ENCODE data around the gene MC3R.
A peak's percentile ranks its signal among the peaks of the same experiment; 100 is the strongest.

The MC3R gene

GRCh38 chr20:56249244-56249955 is 868 bp downstream of the MC3R start:
- DNase-seq (ENCODE audit: low read depth): no peak
- no peak overlapping the region for H3K4me3 ChIP-seq (ENCODE audit: low read length)
- peak; percentile 33 for TF ChIP-seq CTCF (conservative IDR thresholded peaks at IDR 0.05; ENCODE audit: low read length)

DNA sequence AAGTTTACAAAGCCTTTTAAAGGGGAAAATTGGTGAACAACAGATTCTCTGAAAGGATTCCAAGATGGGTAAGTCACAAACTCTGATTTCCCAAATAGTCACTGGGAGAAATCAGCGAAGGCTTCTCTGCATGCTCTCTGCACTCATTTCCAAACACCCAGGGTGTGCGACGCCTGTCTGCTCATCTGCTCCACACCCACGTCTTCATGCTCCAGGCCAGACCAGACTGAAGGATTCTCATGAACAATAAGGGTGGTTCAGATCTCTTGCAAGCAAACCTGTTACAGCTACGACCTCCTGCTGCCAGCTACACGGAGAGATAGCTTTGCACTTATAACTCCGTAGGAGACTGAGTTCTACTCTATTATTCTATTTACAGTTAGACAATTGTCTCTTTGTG is 1.4 kb downstream of the MC3R start:
- no peak for DNase-seq (ENCODE audit: low read depth)
- no peak overlapping the region for H3K4me3 ChIP-seq (ENCODE audit: low read length)
- no peak for TF ChIP-seq CTCF (conservative IDR thresholded peaks at IDR 0.05; ENCODE audit: low read length)

DNA sequence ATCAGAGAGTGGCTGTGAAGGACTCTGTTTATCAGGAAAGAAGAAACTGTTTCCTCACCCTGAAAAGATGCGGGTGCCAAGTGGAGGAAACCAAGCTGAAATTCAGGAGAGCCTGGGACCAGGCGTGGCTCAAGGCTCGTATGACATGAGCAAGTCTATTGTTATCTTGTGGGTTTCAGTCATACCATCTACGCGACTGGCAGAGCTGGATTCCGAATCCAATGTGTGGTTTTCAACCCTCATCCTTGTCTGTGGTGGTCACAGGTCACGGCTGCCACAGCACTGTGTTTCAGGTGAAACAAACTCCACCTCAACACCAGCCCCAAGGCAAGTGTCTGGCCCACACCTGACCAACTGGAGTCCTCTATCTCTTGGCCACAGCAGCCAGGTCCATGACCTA is 9.1 kb downstream of the MC3R start:
- no peak overlapping the region for H3K4me3 ChIP-seq (ENCODE audit: low read length)
- TF ChIP-seq CTCF (conservative IDR thresholded peaks at IDR 0.05; ENCODE audit: low read length): no peak
- DNase-seq (ENCODE audit: low read depth): no peak

GRCh38 chr20:56259948-56260347 is 11.4 kb downstream of the MC3R start:
- H3K4me3 ChIP-seq (ENCODE audit: low read length): no peak overlapping the region
- TF ChIP-seq CTCF (conservative IDR thresholded peaks at IDR 0.05; ENCODE audit: low read length): no peak
- no peak for DNase-seq (ENCODE audit: low read depth)

DNA sequence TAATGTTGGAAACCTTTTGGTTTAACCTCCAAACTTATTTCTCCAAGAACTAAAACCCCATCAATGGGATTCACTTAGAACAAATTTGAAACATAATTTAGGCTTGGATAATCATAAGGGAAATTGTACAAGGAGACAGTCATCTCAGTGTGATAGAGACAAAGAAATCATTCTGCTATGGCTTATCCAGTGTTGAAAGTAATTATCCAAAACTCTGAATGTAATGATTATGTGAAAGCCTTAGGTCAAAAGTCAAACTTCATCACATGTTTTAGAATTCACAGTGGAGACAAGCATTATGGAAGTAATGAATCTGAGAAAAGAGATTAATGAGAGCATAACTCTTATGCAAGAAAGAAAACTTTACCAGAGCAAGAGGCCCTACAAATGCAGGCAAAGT is 20.0 kb downstream of the MC3R start:
- TF ChIP-seq CTCF (conservative IDR thresholded peaks at IDR 0.05; ENCODE audit: low read length): no peak
- DNase-seq (ENCODE audit: low read depth): no peak

DNA sequence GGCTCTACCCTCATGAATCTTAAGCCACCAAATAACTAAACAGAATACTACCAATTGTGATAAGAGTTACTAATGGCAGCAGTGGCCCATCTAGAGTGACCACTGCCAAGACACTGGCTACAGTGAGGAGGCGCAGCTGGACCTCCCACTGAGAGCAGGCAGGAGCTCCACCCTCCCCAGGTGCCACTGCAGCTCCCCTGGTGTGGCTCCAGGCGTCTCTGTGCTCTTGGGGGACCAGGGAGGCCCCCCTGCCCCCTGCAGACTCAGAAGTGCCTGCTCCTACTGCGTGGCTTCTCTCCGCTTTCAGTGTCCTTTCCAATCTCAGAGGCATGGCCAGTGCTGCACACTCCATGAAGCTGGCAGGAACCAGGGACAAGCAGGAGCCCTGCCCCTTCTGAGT is 23.4 kb downstream of the MC3R start:
- H3K4me3 ChIP-seq (ENCODE audit: low read length): no peak overlapping the region
- no peak for DNase-seq (ENCODE audit: low read depth)
- no peak for TF ChIP-seq CTCF (conservative IDR thresholded peaks at IDR 0.05; ENCODE audit: low read length)

More for the DNA sequence above, 20.0 kb downstream of the MC3R start:
- H3K4me3 ChIP-seq (ENCODE audit: low read length): no peak overlapping the region

GRCh38 chr20:56273491-56273890 is 25.0 kb downstream of the MC3R start:
- TF ChIP-seq CTCF (conservative IDR thresholded peaks at IDR 0.05; ENCODE audit: low read length): no peak
- no peak for DNase-seq (ENCODE audit: low read depth)
- no peak overlapping the region for H3K4me3 ChIP-seq (ENCODE audit: low read length)

All from AG10803 (cell line).